ENCODE data around the gene ARHGAP10. TPM values are rescaled to one million over a fixed set of nuclear protein-coding genes. Genes with fewer than 3 reads are reported as not detected.

The ARHGAP10 gene
- total RNA-seq, 1 experiment from 2014 or later, result 11.7 TPM

- no peak for TF ChIP-seq CTCF (IDR thresholded peaks at IDR 0.05)
- no peak for TF ChIP-seq POLR2AphosphoS5 (IDR thresholded peaks at IDR 0.05; ENCODE audit: low read depth, low read length)
- no peak for TF ChIP-seq SIN3A (IDR thresholded peaks at IDR 0.05; ENCODE audit: borderline replicate concordance, insufficient read depth, low read depth, low read length)
- Histone ChIP-seq H3K27me3 (ENCODE audit: control insufficient read depth, insufficient read depth, low read length) (no peaks in the 10 kb centered on the region), H3K9me3 (ENCODE audit: control insufficient read depth, insufficient read depth, low read depth, low read length) (no peaks in the 10 kb centered on the region), H3K27ac (ENCODE audit: low read length) (no peak overlapping the region), H3K36me3 (ENCODE audit: control insufficient read depth, insufficient read depth, low read length) (no peaks in the 10 kb centered on the region), H3K4me1 (ENCODE audit: control insufficient read depth, insufficient read depth, low read length) (no peaks in the 10 kb centered on the region), H3K4me3 (ENCODE audit: low read depth in 2 of 2, low read length in 2 of 2) (no peak overlapping the region)
- no peak for ATAC-seq
- DNase-seq (ENCODE audit: low read depth, low spot score), result no peak
- CTCF ChIA-PET, result no interaction called here
- POLR2A ChIA-PET, result no interaction called here
- no TSS peak for BruUV-seq (replicated peaks)
- intact Hi-C loops (cut with micrococcal nuclease; ENCODE audit: unreplicated experiment), result no loop called here
- in situ Hi-C loops (cut with HindIII; ENCODE audit: low pct_unique_long_range_greater_than_20kb, low sequenced_read_pairs), result no loop called here
Measured at GRCh38 chr4:148074462-148074861, 342.6 kb downstream of the ARHGAP10 start.

GRCh38 chr4:148075438-148075837, 343.6 kb downstream of the ARHGAP10 start:
- Histone ChIP-seq H3K27ac (ENCODE audit: low read length) (no peak overlapping the region), H3K4me1 (ENCODE audit: control insufficient read depth, insufficient read depth, low read length) (no peaks in the 10 kb centered on the region), H3K4me3 (ENCODE audit: low read depth in 2 of 2, low read length in 2 of 2) (no peak overlapping the region), H3K27me3 (ENCODE audit: control insufficient read depth, insufficient read depth, low read length) (no peaks in the 10 kb centered on the region), H3K9me3 (ENCODE audit: control insufficient read depth, insufficient read depth, low read depth, low read length) (no peaks in the 10 kb centered on the region), H3K36me3 (ENCODE audit: control insufficient read depth, insufficient read depth, low read length) (no peaks in the 10 kb centered on the region)
- no peak for ATAC-seq
- POLR2A ChIA-PET, result no interaction called here
- TF ChIP-seq TCF7L2 (IDR thresholded peaks at IDR 0.05; ENCODE audit: low read depth, low read length) (no peak), CTCF (IDR thresholded peaks at IDR 0.05) (no peak), SIN3A (IDR thresholded peaks at IDR 0.05; ENCODE audit: borderline replicate concordance, insufficient read depth, low read depth, low read length) (no peak), REST (IDR thresholded peaks at IDR 0.05; ENCODE audit: insufficient read depth in 1 of 2, low read depth in 2 of 2, low read length in 1 of 2) (no peak), POLR2AphosphoS5 (IDR thresholded peaks at IDR 0.05; ENCODE audit: low read depth, low read length) (no peak)
- intact Hi-C loops (cut with micrococcal nuclease; ENCODE audit: unreplicated experiment), result no loop called here
- DNase-seq (ENCODE audit: low read depth, low spot score), result no peak
- in situ Hi-C loops (cut with HindIII; ENCODE audit: low pct_unique_long_range_greater_than_20kb, low sequenced_read_pairs), result no loop called here
- no TSS peak for BruUV-seq (replicated peaks)
- CTCF ChIA-PET, result no interaction called here

Data from Panc1 (cell line).